Neural cell (in vitro differentiated cells): ENCODE measurements around the gene PRDM4.
"Not testable (repeated sequence)": the region's sequence is repeated elsewhere in the genome, so short reads cannot be mapped to it uniquely, and the experiment has no call there.

Source experiments
- CTCF ChIP-seq: fragments of 450-650 bp; IDR thresholded peaks from 2 replicates; pipeline ENCODE4 v1.5.1; 2014; ENCODE audit warnings: antibody characterized with exemption, mild to moderate bottlenecking, moderate library complexity; ENCODE audit not compliant: poor library complexity, severe bottlenecking
- POLR2AphosphoS5 ChIP-seq: IDR thresholded peaks from 2 replicates; pipeline ENCODE4 v1.6.1; 2012
- RAD21 ChIP-seq: fragments of 450-650 bp; conservative IDR thresholded peaks from 2 replicates; pipeline ENCODE4 v1.6.1; 2014; ENCODE audit warnings: antibody characterized with exemption, mild to moderate bottlenecking, moderate library complexity
- TF ChIP-seq, protein P1 (sequence below): IDR thresholded peaks from 2 replicates; pipeline ENCODE4 v1.6.1; 2012; ENCODE audit warnings: borderline replicate concordance

GRCh38 chr12:107705522-107705921 lies 55.4 kb downstream of the PRDM4 start:
- not testable (repeated sequence) for TF ChIP-seq RAD21, CTCF, POLR2AphosphoS5
- TF ChIP-seq, protein P1, sequence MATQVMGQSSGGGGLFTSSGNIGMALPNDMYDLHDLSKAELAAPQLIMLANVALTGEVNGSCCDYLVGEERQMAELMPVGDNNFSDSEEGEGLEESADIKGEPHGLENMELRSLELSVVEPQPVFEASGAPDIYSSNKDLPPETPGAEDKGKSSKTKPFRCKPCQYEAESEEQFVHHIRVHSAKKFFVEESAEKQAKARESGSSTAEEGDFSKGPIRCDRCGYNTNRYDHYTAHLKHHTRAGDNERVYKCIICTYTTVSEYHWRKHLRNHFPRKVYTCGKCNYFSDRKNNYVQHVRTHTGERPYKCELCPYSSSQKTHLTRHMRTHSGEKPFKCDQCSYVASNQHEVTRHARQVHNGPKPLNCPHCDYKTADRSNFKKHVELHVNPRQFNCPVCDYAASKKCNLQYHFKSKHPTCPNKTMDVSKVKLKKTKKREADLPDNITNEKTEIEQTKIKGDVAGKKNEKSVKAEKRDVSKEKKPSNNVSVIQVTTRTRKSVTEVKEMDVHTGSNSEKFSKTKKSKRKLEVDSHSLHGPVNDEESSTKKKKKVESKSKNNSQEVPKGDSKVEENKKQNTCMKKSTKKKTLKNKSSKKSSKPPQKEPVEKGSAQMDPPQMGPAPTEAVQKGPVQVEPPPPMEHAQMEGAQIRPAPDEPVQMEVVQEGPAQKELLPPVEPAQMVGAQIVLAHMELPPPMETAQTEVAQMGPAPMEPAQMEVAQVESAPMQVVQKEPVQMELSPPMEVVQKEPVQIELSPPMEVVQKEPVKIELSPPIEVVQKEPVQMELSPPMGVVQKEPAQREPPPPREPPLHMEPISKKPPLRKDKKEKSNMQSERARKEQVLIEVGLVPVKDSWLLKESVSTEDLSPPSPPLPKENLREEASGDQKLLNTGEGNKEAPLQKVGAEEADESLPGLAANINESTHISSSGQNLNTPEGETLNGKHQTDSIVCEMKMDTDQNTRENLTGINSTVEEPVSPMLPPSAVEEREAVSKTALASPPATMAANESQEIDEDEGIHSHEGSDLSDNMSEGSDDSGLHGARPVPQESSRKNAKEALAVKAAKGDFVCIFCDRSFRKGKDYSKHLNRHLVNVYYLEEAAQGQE: not testable (repeated sequence)
